K562 (cell line): Measurements from ENCODE around the gene TMEM11. TPM values are rescaled to one million over a fixed set of nuclear protein-coding genes. Genes with fewer than 3 reads are reported as not detected.

Source experiments
- ATF1 ChIP-seq, 2 experiments: fragments of 450-650 bp in 1 of 2; IDR thresholded peaks; 2 replicates each; pipeline ENCODE4 v1.6.1; 2016; ENCODE audit warnings: missing compliant biosample characterization in 1 of 2, missing genetic modification characterization in 1 of 2
- FOXK2 ChIP-seq, 2 experiments: fragments of 450-650 bp; IDR thresholded peaks in 1 of 2; conservative IDR thresholded peaks in 1 of 2; 2 replicates each; pipeline ENCODE4 v1.6.1; 2016; ENCODE audit warnings: low read depth in 2 of 2, mild to moderate bottlenecking in 1 of 2
- RAD21 ChIP-seq, 2 experiments: fragments of 250-450 bp in 1 of 2; fragments of 450-650 bp in 1 of 2; sonication (Bioruptor Pico) in 1 of 2; formaldehyde crosslinking in 1 of 2; IDR thresholded peaks in 1 of 2; conservative IDR thresholded peaks in 1 of 2; 2 replicates each; pipeline versions ENCODE4 v1.4.0 to v1.8.0; 2020 to 2022; ENCODE audit warnings: mild to moderate bottlenecking in 2 of 2, moderate library complexity in 1 of 2
- TFE3 ChIP-seq: fragments of 450-650 bp; formaldehyde crosslinking; IDR thresholded peaks from 2 replicates; pipeline ENCODE4 v1.4.0; 2020; ENCODE audit warnings: mild to moderate bottlenecking, mixed read lengths
- ZFP91 ChIP-seq: sonication (generic); formaldehyde crosslinking; IDR thresholded peaks from 2 replicates; pipeline ENCODE4 v1.8.0; 2022; ENCODE audit warnings: mild to moderate bottlenecking, missing genetic modification reagents
- polyA plus RNA-seq, 8 experiments: library from polyadenylated mRNA; depleted of rRNA in 4 of 8; stranded (reverse) in 5 of 8; unstranded in 3 of 8; fragments of >200 nt; fragmentation: Nextera tagmentation in 2 of 8; fragmentation: Illumina TruSeq in 1 of 8; extraction: Ambion mirVana in 2 of 8; extraction: Trizol in 1 of 8; gene quantifications; 2 replicates each; pipeline versions ENCODE4 v1.2.1 to v1.2.3, GENCODE V29; 2011 to 2014; ENCODE audit warnings: inconsistent platforms in 1 of 8, missing spikeins in 1 of 8
- total RNA-seq, 7 experiments: library from RNA; depleted of rRNA in 6 of 7; stranded (reverse); fragments of >200 nt in 6 of 7; fragmentation: Illumina TruSeq in 2 of 7; extraction: Trizol in 2 of 7; gene quantifications; 2 replicates each; pipeline versions ENCODE4 v1.2.1 to v1.2.3, GENCODE V29; 2011 to 2021; ENCODE audit warnings: low replicate concordance in 1 of 7

Gene TMEM11
- total and polyA plus RNA-seq, 9 of the 15 experiments (the other 6 are each of a cell fraction or from before 2014, with no cell fraction given) = 12.0 to 40.7 (median 30.0) TPM

GRCh38 chr17:21252796-21253645, 39.1 kb upstream of the TMEM11 start, which contains the start of gene NATD1 (continued):
- peak; percentile 90 for TF ChIP-seq ZFP91
- peak; percentile 52 to 56; a peak in 3 of 4 replicates for TF ChIP-seq FOXK2 (conservative IDR thresholded peaks at IDR 0.05 in 1 of 2, IDR thresholded peaks at IDR 0.05 in 1 of 2; ENCODE audit: low read depth in 2 of 2)
- TF ChIP-seq RAD21 (CRISPR knock-in tag; conservative IDR thresholded peaks at IDR 0.05 in 1 of 2, IDR thresholded peaks at IDR 0.05 in 1 of 2) = no peak
- peak; percentile 78 for TF ChIP-seq TFE3
- no peak for TF ChIP-seq ATF1 (CRISPR knock-in tag; IDR thresholded peaks at IDR 0.05)
- no peak for TF ChIP-seq ATF1 (tag; IDR thresholded peaks at IDR 0.05)
